Suppressor macrophage treated with lipopolysaccharide for 1 hour (primary cell): ENCODE measurements around the gene GTPBP2.
A peak's percentile ranks its signal among the peaks of the same experiment; 100 is the strongest.
"Not testable (repeated sequence)": the region's sequence is repeated elsewhere in the genome, so short reads cannot be mapped to it uniquely, and the experiment has no call there.

ENCODE experiments used
- DNase-seq, 3 donors: peaks; one replicate each; pipeline ENCODE4 v3.0.0-alpha.2; 2020 to 2022

Gene GTPBP2

DNA sequence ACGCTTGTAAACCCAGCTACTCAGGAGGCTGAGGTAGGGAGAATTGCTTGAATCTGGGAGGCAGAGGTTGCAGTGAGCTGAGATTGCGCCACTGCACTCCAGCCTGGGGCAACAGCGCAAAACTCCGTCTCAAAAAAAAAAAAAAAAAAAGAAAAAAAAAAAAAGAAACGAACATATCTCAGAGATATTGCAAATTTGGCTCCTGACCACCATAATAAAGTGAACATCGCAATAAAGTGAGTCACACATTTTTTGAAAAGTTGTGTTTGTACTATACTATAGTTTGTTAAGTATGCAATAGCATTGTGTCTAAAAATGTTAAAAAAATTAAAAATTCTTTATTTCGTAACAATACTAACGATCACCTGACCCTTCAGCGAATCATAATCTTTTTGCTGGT is 29.1 kb upstream of the GTPBP2 start:
- DNase-seq, result no peak

DNA sequence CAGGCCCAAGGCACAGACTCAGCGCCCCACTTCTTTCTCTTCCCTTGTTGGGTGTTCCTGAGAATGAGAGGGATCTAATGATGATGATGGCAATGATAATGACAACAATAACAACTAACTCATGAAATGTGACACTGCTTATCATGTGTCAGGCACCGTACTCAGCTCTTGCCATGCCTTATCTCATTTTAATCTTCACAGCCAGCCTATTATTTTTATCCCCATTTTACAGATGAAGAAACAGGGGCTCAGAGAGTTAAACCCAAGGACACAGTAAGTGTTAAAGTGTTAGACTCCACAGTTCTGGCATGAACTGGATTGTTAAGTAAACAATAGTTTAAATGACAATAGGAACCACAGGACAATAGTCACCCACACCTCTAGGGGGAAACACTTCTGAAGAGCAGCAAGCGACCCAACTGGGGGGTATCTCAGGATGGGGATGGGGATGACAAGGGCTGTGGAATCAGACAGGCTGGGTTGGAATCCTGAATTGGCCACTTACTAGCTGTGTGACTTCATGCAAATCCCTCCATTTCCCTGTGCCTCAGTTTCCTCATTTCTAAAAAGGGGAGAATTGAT is 28.2 kb upstream of the GTPBP2 start:
- no peak for DNase-seq

DNA sequence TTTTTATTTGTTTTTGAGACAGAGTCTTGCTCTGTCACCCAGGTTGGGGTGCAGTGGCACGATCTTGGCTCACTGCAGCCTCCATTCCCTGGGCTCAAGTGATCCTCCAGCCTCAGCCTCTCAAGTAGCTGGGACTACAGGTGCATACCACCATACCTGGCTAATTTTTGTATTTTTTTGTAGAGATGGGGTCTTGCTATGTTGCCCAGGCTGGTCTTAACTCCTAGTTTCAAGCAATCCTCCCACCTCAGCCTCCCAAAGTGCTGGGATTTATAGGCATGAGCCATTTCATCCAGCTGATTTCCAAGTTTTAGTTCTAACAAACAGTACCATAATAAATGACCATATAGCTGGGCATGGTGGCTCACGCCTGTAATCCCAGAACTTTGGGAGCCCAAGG is 23.8 kb upstream of the GTPBP2 start:
- DNase-seq, result not testable (repeated sequence)

DNA sequence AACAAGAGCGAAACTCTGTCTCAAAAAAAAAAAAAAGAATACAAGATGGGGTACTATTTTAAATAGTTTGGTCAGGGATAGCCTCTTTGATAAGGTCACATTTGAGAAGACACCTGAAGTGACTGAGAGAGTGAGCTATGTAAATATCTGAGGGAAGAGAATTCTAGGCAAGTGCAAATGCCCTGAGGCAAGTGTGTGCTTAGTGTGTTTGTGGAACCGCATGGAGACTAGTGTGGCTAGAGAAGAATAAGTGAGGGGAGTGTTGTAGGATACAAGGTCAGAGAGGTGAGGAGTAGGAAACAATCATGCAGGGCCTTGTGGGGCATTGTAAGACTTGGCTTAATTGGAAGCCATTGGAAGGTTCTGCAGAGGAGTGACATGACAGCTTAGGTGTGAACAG is 19.2 kb upstream of the GTPBP2 start:
- DNase-seq, result no peak

DNA sequence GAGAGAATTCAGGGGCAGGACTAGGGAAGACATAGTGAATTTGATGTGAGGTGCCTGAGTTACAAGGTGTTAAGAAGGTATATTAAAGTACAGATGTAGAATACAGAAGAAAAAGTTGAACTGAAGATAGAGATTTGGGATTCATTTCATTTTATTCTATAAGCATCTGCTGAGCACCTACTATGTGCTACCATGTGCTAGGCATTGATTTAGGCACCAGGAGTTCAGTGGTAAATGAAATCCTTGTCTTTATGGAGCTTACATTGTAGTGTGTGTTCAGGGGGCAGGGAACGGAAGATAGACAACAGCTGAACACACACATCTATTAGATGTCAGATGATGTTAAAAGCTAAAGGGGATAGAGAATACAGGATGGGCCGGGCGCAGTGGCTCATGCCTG is 18.5 kb upstream of the GTPBP2 start:
- no peak for DNase-seq

DNA sequence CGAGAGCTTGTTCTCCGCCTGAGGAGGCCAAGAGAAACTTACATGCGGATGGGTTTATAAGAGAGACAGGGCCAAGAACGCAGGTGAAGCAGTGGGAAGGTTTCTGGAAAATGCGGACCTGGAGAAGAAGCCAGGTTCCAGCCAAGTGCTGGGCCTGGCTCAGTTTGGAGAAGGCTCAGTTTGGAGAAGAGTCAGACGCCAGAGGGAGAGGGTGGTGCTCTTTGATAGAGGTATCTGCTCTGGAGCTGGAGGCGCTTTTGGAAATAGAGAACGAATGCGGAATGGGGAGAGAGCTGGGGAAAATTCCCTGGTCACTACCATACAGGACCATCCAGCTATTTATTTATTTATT is 16.5 kb upstream of the GTPBP2 start:
- DNase-seq, result no peak

DNA sequence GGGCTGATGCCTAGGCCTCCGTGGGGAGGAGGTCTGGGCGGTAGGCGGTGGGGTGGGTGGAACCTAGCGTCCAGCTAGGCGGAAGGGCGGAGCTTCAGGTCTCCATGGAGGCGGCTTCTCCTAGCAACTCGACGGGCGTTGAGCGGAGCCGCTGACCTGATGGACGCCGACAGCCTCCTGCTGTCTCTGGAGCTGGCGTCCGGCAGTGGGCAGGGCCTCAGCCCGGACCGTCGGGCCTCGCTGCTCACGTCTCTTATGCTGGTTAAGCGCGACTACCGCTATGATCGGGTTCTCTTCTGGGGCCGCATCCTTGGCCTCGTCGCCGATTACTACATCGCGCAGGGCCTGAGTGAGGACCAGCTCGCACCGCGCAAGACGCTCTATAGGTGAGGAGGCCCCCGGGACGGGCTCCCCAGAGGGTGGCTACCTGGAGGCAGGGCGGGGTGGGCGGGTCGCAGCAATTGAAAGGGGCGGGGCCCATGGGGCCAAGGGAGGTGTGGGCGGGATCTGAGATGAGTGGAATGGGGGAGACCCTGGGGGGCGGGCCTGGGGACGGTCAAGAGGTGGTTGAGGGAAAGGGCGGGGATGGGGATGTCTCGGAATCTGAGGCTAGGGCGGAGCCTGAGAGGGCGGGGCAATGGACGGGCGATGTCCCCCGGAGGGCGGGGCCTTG is 16.0 kb upstream of the GTPBP2 start, which contains the start of gene RSPH9:
Gene RSPH9, plus strand, starts transcription at position 97 of the 673 bp plus-strand sequence. Its CDS starts 63 bp downstream, at position 160.
- peak; percentile 61 to 78 (median 65) for DNase-seq

DNA sequence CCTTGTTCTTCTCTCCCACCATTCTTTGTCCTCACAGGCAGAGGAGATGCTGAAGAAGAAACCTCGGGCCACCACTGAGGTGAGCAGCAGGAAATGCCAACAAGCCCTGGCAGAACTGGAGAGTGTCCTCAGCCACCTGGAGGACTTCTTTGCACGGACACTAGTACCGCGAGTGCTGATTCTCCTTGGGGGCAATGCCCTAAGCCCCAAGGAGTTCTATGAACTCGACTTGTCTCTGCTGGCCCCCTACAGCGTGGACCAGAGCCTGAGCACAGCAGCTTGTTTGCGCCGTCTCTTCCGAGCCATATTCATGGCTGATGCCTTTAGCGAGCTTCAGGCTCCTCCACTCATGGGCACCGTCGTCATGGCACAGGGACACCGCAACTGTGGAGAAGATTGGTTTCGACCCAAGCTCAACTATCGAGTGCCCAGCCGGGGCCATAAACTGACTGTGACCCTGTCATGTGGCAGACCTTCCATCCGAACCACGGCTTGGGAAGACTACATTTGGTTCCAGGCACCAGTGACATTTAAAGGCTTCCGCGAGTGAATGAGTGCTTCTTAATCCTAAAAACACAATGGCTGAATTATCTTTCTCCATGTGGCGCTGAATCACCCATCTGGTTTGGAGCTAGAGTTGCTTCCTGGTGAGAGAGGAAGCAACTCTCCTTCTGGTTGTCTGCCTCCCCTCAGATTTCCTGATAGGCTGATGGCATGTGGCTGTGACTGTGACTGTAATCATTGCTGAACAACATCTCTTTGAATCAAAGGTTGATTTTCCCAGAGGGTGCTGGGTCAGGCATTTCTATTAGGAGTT is 11.1 kb upstream of the GTPBP2 start:
- DNase-seq, result peak; percentile 48 to 75 (median 67)

DNA sequence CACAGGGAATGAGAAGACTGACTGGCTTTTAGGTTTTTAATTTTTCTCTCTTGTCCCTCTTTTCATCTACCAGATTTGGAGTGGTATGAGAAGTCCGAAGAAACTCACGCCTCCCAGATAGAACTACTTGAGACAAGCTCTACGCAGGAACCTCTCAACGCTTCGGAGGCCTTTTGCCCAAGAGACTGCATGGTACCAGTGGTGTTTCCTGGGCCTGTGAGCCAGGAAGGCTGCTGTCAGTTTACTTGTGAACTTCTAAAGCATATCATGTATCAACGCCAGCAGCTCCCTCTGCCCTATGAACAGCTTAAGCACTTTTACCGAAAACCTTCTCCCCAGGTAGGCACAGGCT is 7.2 kb upstream of the GTPBP2 start:
- no peak for DNase-seq

DNA sequence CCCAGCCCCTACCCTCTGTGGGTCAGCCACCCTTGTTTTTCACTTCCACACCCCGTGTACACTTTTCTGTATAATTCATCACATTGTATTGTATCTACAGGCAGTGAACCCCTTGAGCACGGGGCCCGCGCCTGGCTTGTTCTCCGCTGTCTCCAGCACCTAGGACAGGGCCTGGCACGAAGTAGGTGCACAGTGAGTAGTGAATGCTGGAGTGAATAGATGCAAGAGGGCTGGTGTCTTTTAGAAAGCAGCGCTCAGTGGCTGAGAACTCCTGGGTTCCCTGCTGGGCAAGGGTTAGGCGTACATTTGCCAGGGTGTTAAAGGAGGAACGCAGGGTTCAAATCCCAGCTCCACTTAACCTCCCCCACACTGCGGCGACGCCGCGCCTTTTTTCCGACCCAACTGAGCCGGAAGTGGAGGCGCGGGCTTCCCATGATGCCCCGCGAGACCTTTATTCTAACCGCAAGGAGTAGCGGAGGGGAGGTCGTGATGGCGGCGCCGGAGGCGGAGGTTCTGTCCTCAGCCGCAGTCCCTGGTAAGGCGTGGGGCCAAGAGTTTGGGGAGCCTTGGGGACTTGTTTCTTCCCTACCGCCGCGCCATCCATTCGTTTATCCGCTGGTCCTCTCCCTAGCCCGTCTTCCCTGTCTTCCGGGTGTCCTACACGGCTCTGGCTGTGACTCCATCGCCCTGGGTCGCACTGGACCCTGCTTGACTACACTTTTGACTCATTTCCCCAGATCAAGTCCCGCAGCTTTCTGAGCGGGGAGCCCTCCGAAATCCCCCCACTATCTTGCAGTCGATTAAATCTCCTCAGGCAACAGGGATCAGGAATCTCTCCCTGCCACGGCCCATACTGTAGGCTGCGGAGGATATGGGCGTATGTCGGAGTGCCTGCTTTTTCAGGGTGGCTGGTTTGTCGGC is 6.6 kb upstream of the GTPBP2 start, which contains the start of gene MAD2L1BP:
Gene MAD2L1BP, plus strand, starts transcription at position 454 of the 921 bp plus-strand sequence. Its CDS starts 36 bp downstream, at position 490.
- DNase-seq, result peak; percentile 81 to 90 (median 84)

DNA sequence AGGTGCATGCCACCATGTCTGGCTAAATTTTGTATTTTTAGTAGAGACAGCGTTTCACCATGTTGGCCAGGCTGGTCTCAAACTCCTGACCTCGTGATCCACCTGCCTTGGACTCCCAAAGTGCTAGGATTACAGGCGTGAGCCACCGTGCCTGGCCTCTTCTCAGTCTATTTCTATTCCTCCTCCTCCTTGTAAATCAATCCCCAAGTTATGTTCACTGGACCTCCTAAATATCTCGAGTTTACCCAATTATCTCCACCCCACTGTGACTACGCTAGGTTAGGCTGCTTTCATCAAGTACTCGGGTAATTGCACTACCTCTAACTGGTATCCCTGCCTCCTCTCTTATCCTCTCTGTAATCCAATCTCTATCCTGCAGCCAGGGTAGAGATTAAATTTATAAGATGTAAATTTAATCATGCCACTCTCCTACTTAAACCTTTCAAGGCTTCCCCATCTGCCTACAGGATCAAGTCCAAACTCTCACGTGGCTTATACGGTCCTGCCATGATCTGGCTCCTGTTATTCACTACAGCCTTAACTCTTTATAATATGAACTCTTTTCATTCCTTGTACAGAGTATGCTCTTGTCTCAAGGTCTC is 5.7 kb upstream of the GTPBP2 start:
- no peak for DNase-seq

DNA sequence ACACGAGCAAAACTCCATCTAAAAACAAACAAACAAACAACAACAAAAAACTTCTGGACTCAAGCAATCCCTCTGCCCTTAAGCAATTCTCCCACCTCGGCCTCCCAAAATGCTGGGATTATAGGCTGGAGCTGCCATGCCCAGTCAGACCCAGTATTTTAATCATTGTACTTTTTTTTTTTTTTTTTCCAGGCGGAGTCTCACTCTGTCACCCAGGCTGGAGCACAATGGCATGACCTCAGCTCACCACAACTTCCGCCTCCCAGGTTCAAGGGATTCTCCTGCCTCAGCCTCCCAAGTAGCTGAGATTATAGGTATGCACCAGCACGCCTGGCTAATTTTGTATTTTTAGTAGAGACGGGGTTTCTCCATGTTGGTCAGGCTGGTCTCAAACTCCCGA is 3.9 kb upstream of the GTPBP2 start:
- not testable (repeated sequence) for DNase-seq

DNA sequence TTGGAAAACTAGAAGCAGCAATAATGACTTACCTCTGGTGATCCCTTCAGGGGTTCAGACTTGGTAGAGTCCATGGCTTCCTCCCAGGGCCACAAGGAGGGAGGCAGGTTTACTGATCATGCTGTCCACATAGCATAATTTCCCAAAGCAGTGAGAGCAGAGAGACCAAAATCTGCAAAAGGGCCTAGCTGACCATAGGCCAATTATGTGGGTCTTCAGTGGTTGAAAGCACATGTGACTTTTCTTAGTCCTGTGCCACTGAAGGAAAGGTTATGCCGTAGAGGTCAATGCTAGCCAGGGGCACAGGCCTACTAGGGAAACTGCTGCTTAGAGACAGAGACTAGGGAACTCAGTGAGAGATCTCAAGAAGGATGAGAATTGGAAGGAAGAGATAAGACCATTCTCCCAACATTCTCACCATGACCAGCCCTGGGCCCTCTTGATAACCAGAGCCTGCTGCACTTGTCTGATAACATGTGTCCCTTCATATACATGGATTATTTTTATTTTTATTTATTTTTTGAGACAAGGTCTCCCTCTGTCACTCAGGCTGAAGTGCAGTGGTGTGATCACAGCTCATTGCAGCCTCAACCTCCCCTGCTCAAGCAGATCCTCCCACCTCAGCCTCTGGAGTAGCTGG is 2.0 kb upstream of the GTPBP2 start:
- no peak for DNase-seq

DNA sequence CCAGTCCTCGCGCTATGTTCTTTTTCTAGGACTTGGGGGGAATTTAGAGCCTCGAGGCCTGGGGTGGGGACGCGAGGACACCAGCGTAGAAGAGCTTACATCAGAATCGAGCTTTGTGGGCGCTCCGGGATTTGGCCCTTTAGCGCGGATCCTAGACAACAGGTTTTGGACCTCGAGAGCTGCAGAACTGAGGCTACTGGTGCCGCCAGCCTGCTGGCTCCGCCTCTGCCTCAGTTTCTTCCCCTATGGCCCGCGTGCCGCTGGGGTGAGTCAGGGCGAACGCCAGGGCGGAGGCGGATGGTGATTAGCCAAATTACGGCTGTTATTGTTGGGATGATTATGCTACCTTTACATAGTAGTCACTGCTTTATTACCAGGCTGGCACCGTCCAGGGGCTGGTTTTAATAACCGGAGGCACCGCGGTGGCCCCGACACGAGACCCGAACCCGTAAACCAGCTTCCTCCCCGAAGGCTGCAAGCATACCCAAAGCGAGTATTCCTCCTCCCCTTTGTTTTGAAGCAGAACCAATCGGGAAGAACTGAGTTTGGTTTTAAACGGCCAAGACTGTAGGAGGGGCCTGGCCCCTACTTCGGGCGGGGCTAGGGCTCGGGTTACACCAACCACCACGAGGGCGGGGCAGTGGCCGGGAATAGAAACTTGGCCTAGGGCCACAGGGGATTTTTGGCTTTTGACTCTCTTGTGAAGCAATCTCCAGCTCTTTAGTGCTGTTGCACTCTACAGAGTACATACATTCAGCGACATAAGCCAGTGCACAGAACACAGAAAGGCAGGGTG is 639 bp upstream of the GTPBP2 start:
- DNase-seq, result peak; percentile 98 to 99 (median 98)

DNA sequence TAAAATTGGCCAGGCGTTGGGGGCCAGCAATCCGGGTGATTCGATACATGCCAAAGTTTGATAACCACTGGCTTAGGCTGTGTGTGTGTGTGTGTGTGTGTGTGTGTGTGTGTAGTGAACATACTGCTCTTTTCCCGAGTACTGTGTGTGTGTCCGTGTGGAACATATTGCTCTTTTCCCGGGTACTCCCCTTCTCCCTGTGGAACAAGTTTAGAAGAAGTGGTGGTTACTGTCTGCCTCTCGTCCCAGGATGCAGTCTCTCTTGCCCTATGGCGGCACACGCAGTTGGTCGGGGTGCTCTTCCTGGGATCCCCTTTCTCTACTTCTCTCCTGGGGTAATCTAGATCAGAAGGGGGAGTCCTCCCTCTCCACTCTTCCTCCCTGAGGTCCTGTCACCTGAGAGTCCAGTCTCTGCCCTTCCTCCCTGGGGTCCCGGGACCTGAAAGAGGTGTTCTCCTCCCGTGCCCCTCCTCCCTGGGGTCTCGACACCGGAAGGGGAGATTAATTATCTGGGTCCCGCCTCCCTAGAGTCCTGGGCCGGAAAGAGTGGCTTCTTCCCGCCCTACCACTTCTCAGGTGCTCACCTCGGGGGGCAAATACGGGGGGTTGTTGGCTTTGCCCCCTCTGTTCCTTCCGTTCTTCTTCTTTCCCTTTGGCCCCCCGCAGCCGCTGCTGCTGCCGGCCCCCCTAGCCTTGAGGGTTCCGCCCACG is 516 bp downstream of the GTPBP2 start:
- peak; percentile 33 to 52 (median 35) for DNase-seq

DNA sequence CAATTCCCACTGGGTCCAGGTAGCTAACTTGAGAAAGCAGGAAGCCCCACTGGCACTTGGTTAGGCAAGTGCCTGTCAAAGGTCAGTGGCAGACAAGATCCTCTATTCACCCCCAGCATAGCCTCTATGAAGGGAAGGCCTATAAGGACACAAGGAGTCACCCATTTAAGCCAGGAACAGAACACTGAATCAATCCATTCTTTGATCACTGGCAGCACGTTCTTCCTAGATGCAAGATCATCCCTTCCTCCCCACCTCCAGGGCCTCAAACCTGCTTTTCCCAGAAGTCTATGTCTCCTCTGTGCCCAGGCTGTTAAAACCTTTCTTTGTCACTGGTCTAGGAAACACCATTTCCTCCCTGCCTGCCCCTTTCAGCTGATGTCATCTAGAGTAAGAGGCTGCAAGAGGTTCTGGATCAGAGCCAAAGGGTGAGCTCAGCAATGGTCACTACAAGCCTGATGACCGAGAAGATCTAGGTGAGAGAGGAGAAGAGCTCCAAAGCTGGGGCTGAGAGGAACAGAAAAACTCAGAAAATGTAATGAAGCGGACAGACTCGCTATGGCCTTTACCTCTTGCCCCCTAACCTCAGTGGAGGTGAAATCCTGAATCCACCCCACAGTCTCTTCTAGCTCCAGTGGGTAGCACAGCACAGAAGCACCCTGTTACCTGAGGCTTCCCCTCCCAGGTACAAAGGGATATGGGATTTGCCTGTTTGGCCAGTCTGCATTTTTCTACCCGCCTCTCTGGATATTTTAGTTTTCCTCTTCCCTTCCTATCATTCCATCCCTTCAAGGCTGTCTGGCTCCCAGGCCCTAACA is 1.8 kb downstream of the GTPBP2 start:
- peak; percentile 95 to 99 (median 98) for DNase-seq

DNA sequence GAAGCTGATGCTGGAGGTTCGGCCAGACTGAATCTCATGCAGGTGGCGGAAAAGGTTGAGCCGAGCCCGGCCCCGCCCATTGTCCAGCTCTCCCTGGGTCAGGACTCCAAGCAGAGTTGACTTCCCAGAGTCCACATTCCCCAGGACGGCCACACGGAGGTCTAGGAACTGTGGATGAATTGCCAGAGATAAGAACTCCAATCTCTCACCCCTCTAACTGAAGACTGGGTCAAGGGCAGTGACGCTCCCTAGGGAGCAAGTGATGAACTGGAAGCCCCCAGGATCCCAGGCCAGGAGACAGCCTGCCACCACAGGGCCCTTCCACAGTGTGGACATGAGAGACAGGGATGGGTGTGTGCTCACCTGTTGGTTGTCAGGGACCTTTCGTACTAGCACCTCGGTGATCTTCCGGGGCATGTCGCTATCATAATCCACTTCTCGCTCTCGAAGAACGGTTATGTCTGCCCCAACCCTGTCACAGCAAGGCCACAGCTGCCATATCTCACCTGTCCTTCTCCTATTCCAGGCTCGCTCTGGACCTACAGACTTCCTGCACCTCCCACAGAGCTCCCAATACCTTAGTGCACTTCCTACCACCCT is 3.6 kb downstream of the GTPBP2 start:
- DNase-seq, result no peak

DNA sequence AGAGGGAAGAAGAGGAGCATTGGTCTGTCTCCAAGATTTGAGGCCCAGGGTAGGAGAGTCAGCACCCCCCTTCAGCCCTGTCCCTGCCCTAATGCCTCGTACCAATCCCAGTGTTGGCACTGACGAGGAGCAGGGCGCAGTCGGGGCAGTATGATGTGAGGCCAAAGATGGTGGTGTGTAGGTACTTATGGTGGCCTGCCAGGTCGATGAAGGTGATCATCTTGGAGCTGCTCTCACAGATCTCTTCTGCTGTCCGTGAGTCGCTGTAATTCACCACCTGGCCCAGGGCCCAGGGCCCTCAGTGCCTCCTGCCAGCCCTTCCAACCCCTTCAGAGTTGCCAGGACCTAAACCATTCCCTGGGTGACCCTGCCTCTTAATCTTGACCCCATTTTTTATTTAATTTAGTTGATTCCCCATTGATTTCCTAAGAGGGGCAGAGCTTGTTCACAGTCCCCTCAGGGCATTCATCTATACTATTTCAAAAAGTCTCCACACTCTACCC is 4.2 kb downstream of the GTPBP2 start:
- DNase-seq, result no peak
